T-helper 1 cell (primary cell): ENCODE data around the gene ABCC6.
"Not testable (repeated sequence)": the region's sequence is repeated elsewhere in the genome, so short reads cannot be mapped to it uniquely, and the experiment has no call there.

Experiments
- DNase-seq, 5 donors: peaks; one replicate each; pipeline ENCODE4 v3.0.0-alpha.2; 2012 to 2020

The ABCC6 gene

GRCh38 chr16:16188827-16189226 is 34.5 kb downstream of the ABCC6 start:
- no peak for DNase-seq

GRCh38 chr16:16186820-16187219 is 36.5 kb downstream of the ABCC6 start:
- no peak for DNase-seq

- no peak for DNase-seq
Measured at GRCh38 chr16:16185095-16185494, 38.2 kb downstream of the ABCC6 start.

GRCh38 chr16:16184594-16184993 is 38.7 kb downstream of the ABCC6 start:
- DNase-seq: no peak

GRCh38 chr16:16183562-16183961 is 39.7 kb downstream of the ABCC6 start:
- no peak for DNase-seq

- no peak for DNase-seq
Measured at GRCh38 chr16:16182918-16183317, 40.4 kb downstream of the ABCC6 start.

- not testable (repeated sequence) for DNase-seq
Measured at GRCh38 chr16:16181748-16182147, 41.5 kb downstream of the ABCC6 start.

GRCh38 chr16:16178455-16179162 is 44.7 kb downstream of the ABCC6 start:
- DNase-seq: no peak

GRCh38 chr16:16176328-16176727 is 47.0 kb downstream of the ABCC6 start:
- no peak for DNase-seq

- no peak for DNase-seq
Measured at GRCh38 chr16:16175296-16175695, 48.0 kb downstream of the ABCC6 start.

GRCh38 chr16:16172991-16173390 is 50.3 kb downstream of the ABCC6 start:
- DNase-seq: no peak

- no peak for DNase-seq
Measured at GRCh38 chr16:16171332-16171919, 51.9 kb downstream of the ABCC6 start.

GRCh38 chr16:16169615-16170014 is 53.7 kb downstream of the ABCC6 start:
- no peak for DNase-seq

GRCh38 chr16:16168431-16168830 is 54.9 kb downstream of the ABCC6 start:
- DNase-seq: no peak

- DNase-seq: no peak
Measured at GRCh38 chr16:16167927-16168326, 55.4 kb downstream of the ABCC6 start.

- DNase-seq: no peak
Measured at GRCh38 chr16:16166949-16167348, 56.3 kb downstream of the ABCC6 start.

- DNase-seq: no peak
Measured at GRCh38 chr16:16166085-16166484, 57.2 kb downstream of the ABCC6 start.

- no peak for DNase-seq
Measured at GRCh38 chr16:16164243-16164642, 59.1 kb downstream of the ABCC6 start.

- DNase-seq: no peak
Measured at GRCh38 chr16:16163571-16163970, 59.7 kb downstream of the ABCC6 start.

- DNase-seq: no peak
Measured at GRCh38 chr16:16163109-16163508, 60.2 kb downstream of the ABCC6 start.

- no peak for DNase-seq
Measured at GRCh38 chr16:16162591-16162990, 60.7 kb downstream of the ABCC6 start.

GRCh38 chr16:16161840-16162239 is 61.5 kb downstream of the ABCC6 start:
- not testable (repeated sequence) for DNase-seq

- no peak for DNase-seq
Measured at GRCh38 chr16:16161319-16161718, 62.0 kb downstream of the ABCC6 start.

- no peak for DNase-seq
Measured at GRCh38 chr16:16159662-16160061, 63.6 kb downstream of the ABCC6 start.
